NCI-H187 (cell line): ENCODE data around the gene TRANK1.
"Not testable (repeated sequence)": the region's sequence is repeated elsewhere in the genome, so short reads cannot be mapped to it uniquely, and the experiment has no call there.

Source experiments
- DNase-seq, 2 experiments: peaks; one replicate each; lab custom pipeline; 2025; lab: John Stamatoyannopoulos, UW

TRANK1 gene

DNA sequence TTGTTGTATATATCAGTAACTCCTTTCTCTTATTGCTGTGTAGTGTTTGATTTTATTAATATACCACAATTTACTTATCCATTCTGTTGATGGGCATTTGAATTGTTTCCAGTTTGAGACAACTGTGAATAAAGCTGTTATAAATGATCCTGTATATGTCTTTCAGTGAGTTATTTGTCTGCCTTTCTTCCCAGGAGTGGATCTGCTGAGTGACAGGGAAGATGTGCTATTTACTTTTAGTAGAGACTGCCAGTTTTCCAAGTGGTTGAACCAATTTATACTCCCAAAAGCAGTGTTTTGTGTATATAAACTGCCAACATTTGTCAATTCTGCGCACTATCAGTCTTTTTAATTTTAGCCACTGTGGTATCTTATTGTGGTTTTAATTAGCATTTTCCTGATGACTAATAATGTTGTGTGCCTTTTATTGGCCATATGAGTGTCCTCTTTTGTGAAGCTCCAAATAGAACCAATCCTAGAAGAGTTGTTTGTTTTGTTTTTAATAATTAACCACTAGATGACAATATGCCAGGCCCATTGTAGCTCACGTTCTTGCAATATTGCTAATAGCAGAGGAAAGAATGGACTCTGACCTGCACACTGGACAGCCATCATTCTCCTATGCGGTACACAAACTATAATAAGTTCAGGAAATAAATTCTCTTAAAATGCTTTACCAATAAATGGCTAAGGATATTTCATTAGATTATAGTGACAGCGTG, 25.3 kb downstream of the TRANK1 start:
- DNase-seq, result no peak

DNA sequence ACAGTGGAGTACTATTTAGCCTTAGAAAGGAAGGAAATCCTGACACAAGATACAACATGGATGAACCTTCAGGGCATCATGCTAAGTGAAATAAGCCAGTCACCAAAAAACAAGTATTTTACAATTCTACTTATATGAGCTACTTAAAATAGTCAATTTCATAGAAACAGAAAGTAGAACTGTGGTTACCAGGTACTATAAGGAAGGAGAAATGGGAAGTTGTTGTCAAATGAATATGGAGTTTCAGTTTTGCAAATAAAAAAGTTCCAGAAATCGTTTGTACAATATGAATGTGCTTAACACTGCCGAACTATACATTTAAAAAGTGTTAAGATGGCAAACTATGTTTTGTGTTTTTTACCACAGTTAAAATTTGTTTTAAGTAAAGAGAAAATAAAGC, 26.8 kb downstream of the TRANK1 start:
- DNase-seq, result no peak

DNA sequence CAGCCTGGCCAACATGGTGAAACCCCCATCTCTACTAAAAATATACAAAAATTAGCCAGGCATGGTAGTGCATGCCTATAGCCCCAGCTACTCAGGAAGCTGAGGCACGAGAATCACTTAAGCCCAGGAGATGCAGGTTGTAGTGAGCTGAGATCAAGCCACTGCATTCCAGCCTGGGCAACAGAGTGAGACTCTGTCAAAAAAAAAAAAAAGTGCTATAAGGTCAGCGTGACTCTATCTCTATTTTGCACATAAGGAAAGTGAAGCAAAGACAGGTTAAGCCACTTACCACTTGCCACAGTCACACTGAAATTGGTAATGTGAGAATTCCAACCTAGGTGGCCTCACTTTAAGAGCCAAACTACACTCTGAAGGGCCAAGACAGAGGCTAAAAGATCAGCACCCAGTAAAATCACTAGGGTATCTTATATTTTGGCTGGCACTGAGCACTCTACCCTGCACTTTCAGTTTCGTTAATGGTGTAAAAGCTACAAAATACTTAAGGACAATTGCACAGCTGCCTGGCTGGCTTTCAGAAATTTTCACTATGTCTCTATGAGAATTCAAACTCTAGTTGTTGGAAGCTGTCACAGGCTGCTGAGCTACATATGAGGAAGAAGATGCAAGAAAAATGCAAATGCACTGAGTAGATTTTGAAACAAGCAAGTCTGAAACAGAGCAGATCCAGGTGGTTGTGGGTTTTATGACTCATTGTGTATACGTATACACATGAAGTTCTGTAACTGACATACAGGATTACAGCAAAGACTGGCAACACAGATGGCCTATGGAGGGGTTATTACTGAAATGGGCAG, 32.7 kb downstream of the TRANK1 start:
- no peak for DNase-seq

DNA sequence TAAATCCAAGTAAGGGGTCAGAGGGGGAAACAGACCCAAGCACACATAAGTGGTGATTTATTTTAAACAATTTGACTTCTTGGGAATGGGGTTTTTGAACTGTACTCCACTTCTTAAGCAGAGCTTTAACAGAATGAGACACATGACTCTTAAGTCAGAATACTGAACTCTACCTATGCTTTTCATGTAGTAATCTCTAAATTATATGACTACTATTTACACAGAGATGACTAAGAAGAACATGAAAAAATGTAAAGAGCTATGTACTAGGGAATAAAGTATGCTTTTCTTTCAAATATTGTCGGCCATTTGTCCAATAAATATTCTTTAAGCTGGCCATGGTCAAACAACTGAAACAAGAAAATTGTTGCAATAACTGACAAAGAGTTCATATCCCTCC, 35.2 kb downstream of the TRANK1 start:
- DNase-seq, result no peak

DNA sequence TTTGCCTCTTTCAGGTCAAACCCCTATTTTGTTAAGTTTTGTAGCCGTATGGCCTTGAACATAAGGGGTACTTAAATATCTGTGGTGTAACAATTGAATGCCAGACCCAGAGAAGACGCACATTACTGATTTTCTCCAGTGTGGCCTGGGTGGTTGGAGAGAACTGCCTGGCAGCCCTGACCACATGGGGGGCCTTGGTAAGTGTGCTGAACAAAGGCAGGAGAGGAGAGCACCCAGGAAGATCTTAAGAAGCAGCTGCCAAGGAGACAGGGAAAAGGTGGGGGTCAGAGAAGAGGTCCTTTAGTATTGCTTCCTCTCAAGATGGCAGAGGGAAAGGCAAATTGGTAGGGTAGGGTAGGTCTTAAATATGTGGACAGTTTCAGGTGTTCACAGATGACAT, 35.7 kb downstream of the TRANK1 start:
- no peak for DNase-seq

DNA sequence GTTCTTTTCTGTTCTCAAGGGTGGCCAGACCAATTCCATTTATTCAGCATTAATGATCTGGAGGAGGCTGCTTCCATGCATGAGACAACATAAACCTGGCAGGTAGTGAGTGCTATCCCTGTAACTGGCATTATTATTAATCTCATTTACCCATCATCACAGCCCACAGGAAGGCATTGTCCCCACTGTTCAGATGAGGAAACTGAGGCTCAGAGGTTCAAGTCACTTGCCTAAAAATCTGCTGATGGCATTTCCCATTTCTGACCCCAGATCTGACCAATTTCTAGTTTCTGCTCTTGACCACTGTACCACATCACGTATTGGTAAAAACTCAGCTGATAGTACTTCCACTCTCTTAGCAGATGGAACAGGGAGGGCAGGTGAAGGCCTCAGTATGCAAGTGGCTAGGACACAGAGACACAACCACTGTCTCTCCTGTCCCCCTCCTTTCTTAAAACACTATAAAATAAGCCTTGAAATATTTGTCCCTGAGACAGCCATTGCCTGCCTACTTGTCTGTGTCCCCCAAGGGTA, 36.1 kb downstream of the TRANK1 start:
- no peak for DNase-seq

DNA sequence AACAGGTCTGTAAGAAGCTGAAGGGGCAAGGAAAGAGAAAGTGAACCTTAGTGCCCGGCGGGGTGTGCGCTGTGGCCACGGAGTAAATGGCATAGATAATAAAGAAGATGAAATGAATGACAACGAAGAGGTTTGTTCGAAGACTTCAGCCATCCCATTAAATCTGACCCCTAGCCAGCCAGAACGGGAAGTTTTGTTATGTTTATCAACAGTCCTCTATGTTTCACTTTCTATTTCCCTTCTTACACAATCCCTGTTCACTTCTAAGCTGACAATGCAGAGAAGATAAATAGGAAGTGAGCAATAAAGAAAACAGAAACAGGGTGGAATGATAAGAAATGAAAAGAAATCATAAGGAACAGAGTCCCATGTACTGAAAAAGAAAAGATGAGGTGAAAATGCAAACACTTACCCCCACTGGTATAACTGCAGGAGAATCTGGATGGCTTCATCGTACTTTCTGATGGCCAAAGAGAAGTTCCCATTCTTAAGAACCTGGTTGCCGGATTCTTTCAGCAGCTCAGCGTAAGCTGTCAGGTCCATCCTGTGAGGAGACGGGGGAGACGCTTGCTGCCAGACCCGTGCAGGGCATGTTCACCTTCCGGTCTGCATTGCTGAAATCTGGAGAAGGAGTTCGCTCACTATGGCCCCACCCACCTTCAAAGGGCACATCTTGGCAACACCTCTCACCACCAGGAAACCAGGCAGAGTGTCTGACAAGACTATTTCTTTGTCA, 36.8 kb downstream of the TRANK1 start:
- DNase-seq, result no peak

DNA sequence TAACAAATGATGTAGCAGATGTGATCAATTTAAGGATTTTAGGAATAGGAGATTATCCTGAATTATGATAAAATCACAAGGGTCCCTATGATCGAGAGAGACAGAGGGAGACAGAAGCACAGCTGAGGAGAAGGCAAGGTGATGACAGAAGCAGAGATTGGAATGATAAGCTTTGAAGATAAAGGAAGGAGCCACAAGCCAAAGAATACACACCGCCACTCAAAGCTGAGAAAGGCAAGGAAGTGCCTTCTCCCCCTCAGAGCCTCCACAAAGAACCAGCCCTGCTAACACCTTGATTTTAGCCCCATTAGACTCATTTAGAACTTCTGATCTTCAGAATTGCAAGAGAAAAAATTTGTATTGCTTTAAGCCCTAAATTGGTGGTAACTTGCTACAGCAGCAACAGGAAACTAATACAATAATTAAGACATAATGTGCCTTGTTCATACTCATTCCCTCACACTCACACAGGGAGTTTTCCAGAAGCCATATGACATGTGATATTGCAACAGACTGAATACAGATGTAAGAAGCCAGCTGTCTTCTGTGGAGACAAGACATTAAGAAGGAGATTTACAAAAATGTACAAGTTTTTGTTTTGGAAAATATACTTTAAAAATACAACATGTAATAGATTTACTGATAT, 38.2 kb downstream of the TRANK1 start:
- no peak for DNase-seq

DNA sequence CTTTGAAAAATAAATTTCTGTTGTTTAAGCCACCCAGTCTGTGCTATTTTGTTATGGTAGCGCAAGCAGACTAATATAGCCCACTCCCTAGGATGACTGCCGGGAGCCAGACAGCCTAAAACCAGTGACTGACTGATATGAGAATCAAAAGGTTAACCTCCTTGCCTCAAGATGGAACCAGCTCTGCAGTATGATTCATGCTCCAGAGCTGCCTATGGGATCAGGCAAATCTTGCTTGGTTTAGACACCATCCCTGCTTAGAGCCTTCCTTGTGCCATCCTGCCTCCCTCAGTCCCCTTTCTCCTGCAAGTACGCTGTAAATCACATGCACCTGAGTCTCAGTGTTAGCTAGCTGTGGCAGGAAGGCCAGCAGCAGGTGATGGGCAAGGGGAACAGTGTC, 39.3 kb downstream of the TRANK1 start:
- DNase-seq, result no peak

DNA sequence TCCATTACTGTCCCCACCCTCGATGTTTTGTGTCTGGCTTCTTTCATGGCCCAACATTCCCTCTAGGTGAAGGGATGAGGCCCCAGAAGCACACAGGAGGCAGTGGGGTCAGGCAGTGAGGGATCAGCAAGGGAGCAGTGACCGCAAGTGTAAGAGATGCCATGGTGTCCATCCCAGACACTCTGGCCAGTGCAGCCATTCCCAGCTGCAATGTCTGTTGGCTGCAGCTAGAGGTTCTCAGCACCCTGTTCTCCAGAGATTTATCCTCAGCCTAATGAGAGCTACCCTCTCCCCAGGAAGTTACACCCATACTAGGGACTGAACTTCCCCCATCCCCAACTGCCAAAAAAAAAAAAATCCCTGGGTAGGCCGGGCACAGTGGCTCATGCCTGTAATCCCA, 40.2 kb downstream of the TRANK1 start:
- DNase-seq, result no peak

DNA sequence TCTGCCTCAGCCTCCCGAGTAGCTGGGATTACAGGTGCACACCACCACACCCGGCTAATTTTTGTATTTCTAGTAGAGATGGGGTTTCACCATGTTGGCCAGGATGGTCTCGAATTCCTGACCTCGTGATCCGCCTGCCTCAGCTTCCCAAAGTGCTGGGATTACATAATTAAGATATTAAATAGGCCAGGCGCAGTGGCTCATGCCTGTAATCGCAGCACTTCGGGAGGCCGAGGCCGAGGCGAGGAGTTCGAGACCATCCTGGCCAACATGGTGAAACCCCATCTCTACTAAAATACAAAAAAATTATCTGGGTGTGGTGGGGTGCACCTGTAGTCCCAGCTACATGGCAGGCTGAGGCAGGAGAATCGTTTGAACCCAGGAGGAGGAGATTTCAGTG, 40.8 kb downstream of the TRANK1 start:
- DNase-seq, result not testable (repeated sequence)

DNA sequence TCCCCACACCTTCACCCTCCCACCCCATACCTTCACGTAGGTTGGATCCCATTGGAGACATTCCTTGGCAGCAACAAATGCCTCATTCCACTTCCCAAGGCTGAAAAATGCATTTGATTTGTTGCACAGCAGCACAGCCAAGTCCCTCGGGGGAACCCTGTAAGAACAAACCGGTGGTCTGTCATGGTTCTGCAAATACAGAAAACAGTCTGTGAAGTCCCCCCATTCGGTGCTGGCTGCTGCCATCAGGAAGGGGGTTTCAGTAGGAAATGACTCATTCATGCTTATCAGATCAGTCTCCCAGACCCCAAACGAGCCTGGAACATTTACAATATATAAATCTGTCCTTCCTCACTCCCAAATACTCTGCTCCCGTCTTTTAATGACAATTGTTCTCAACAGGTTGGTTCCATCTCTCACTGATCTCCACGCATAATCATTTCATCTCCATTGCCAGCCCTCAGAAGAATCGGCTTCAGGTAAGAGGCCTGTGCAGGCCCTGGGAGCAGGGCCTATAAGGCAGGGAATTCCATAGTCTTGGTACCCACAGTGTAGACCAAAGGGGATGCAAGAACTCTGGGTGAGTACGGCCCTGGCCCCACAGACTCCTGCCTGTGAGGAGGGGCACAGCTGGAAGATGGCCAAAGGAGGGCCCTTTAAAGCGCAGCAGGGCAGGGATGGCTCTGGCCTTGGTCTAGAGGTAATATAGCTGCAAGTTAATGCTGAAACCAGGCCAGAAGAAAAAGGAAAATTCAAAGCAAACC, 41.6 kb downstream of the TRANK1 start:
- DNase-seq, result no peak

DNA sequence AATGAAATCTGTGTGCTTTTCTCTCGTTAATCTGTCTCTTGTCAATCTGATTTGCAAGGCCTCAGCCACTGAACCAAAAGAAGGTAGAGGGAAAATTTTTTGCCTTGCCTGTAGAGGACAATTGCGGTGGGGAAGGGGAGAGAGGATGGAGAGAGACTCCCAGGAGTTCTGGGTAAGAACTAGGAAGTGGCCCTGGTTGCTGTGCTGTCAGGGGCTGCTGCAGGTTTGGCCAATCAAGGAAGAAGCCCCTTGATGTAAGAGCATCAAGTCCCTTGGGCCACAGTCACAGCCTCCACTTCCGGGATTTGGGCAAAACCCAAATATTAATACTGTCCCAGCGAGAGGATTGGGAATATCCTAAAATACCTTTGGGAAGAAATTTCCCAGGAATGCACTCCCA, 43.3 kb downstream of the TRANK1 start:
- DNase-seq, result no peak

DNA sequence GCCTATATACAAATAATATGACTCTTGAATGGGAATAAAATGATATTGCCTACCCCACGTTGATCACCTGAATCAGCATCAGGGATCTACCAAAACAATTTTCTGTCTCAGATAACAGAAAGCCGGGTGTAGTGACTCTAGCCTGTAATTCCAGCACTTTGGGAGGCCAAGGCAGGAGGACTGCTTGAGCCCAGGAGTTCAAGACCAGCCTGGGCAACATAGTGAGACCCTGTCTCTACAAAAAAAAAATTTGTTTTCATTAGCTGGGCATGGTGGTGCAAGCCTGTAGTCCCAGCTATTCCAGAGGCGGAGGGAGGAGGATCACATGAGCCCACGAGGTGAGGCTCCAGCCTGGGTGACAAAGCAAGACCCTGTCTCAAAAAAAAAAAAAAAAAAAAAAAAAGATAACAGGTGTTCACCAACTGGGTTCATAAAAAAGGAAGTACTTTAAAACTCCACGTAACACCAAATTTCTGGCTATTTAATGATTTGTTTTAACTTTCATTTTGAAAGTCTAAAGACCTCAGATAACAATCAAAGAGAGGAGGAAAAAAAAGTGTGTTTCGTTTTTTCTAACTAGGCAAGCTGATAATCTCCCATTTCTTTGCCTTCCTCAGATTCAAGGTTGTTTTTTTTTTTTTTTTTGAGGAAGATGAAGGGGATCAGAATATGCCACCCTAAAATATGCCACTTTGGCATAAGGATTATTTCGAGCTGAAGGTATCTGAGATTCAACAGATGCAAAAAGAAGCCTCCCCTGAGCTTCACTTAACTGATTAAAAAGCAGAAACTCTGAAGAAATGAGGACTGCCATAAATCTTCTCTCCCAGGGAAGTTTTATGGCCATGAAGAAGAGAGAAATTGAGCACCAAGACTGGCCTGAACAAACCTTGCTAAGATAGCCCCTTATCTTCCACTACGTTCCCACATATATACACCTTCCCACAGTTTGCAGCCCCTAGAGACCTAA, 44.1 kb downstream of the TRANK1 start:
- DNase-seq, result no peak

DNA sequence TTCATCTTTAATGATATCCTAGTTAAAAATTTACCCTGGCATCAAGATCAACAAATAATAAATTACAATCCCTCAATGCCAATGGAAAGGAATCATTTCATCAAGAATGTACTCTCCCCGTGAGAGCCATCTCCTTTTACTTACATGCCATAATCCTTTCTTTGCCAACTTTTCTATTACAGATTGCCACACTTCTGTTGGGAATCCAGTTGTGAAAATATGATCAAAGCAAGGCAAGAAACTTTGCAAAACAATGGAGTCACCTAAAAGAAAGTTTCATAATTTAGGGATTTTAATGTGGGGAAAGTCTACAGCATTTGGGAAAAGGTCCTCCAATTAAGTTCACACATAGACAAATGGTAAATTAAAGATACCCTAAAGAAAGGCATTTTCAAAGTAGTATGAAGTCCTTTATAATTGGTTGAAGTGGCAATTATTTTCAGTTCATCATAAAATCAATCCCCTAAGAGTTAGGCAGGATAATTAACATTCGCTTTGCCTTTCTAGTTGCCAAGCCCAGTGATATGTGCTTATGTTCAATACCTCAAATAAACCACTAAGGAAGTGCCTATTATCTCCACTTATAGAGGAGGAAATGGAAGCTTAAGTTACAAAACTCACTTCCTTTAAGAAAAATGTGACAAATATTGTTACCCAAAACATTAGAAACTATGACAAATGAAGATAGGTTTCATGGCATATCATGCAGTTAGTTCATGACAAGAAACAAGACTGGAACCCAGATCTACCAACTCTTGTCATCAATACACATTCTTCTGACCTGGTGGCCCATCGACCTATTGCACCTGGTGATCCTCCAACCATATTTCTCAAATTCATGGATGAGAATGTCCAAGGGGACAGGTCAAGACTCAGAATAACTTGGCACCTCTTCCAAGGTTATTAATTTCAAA, 49.1 kb downstream of the TRANK1 start:
- DNase-seq, result no peak

DNA sequence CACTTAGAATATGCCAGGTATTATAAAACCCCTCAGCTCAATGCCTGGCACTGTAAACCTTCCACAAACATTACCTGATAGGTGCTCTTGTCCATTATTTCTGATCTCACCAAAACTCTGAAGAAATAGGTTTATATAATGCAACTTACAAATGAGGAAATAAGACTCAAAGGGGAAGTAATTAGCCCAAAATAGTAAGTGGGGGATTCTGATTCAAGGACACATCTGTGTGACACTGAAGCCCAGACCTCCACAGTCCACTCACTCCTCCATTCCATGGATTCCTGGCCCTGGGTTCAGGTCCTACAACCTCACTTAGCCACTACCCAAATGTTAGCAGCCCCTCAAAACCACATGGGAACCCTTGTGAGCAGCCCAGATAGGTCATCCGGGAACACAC, 49.9 kb downstream of the TRANK1 start:
- no peak for DNase-seq

DNA sequence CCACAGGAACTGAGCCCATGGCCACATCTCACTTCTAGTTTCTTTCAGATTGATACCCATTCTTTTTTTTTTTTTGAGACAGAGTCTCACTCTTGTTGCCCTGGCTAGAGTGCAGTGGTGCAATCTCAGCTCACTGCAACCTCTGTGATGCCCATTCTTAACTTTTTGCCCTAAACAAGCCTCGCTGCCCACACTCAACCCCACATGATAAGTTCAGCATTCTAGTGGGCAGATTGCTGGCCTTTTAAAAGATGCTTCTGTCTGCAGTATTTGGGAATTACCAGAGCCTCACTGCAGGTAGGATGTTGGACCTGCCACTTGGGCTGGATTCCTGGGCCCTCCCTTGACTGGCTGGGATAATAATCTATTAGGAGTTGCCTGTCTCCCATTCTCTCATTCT, 51.0 kb downstream of the TRANK1 start:
- no peak for DNase-seq

DNA sequence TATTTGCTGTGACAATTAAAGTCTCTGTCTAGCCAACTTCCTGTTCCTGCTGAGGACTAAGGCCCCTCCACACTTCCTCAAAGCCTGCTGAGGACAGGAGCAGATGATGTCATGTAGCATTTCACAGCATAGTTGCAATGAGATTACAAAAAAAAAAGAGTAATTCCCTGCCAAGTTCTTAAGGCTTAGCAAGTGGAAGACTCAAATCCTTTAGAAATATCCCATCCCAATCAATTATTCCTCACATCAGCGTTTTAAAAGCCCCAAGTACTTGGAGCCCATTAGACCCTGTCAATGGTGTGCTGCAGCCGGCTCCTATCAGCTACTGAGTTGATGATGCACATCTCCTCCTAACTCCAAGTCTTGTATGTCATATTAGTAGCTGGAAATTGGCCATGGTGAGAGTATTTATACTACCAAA, 51.7 kb downstream of the TRANK1 start:
- no peak for DNase-seq
